ENCODE results near the gene IL32.
"Not testable (repeated sequence)": the region's sequence is repeated elsewhere in the genome, so short reads cannot be mapped to it uniquely, and the experiment has no call there.

- TF ChIP-seq CTCF (IDR thresholded peaks at IDR 0.05); POLR2A (IDR thresholded peaks at IDR 0.05); EP300 (IDR thresholded peaks at IDR 0.05; ENCODE audit: low read depth); POLR2AphosphoS5 (IDR thresholded peaks at IDR 0.05): not testable (repeated sequence)
Measured at GRCh38 chr16:3069146-3069545, 3.7 kb downstream of the IL32 start.
